Mucosa of rectum (tissue), 2 donors: ENCODE data around the gene DPY19L1.
"Not testable (repeated sequence)": the region's sequence is repeated elsewhere in the genome, so short reads cannot be mapped to it uniquely, and the experiment has no call there.

ENCODE experiments used
- H3K27ac ChIP-seq, 2 donors: one replicate each; pipeline ENCODE4 v1.7.0; 2013; ENCODE audit warnings: inconsistent platforms in 2 of 2, low read depth in 2 of 2, low read length in 2 of 2
- H3K27me3 ChIP-seq, 2 donors: one replicate each; pipeline ENCODE4 v1.7.0; 2013; ENCODE audit warnings: low read length in 2 of 2; ENCODE audit not compliant: control insufficient read depth in 2 of 2, insufficient read depth in 2 of 2
- H3K36me3 ChIP-seq, 2 donors: one replicate each; pipeline ENCODE4 v1.7.0; 2013; ENCODE audit warnings: low read length in 2 of 2; ENCODE audit not compliant: control insufficient read depth in 2 of 2, insufficient read depth in 2 of 2
- H3K4me1 ChIP-seq, 2 donors: one replicate each; pipeline ENCODE4 v1.7.0; 2013; ENCODE audit warnings: low read length in 2 of 2, mild to moderate bottlenecking in 1 of 2; ENCODE audit not compliant: control insufficient read depth in 2 of 2, insufficient read depth in 2 of 2
- H3K4me3 ChIP-seq, 2 donors: one replicate each; pipeline ENCODE4 v1.7.0; 2013; ENCODE audit warnings: low read length in 2 of 2
- H3K9ac ChIP-seq, 2 donors: one replicate each; pipeline ENCODE4 v1.7.0; 2013; ENCODE audit warnings: low read length in 2 of 2, low read depth in 1 of 2, mild to moderate bottlenecking in 1 of 2
- H3K9me3 ChIP-seq, 2 donors: one replicate each; pipeline ENCODE4 v1.7.0; 2013; ENCODE audit warnings: low read length in 2 of 2; ENCODE audit not compliant: control insufficient read depth in 2 of 2
- donor health status: healthy.
- donor health status: Normal muscosa, but diverticular disease.

The DPY19L1 gene

DNA sequence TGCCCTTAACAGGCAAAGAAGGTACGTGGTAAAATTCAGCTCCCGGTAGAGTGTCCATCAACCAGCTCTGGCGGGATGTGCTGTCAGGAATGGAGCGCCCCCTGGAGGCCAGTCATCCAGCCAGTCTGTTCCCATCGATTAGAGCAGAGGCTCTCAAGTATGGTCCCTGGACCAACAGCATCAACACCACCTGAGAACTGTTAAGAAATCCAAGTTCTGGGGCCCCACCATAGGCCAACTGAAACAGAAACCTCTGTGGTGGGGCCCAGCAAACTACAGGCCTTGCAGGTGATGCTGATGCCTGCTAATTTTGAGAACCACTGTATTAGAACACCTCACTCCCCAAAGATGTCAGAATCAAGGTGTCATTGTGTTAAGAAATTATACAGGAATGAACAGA, 109.2 kb downstream of the DPY19L1 start:
- Histone ChIP-seq H3K36me3 (peaks cover 0 to 2% of the 10 kb centered on the region in 2 donors), H3K9ac (no peak overlapping the region), H3K4me3 (no peak overlapping the region), H3K27ac (no peak overlapping the region), H3K9me3 (no peaks in the 10 kb centered on the region), H3K27me3 (no peaks in the 10 kb centered on the region), H3K4me1 (no peaks in the 10 kb centered on the region)

GRCh38 chr7:34920470-34920869, 116.8 kb downstream of the DPY19L1 start:
- not testable (repeated sequence) for H3K27ac ChIP-seq, H3K4me3 ChIP-seq, H3K36me3 ChIP-seq, H3K9ac ChIP-seq, H3K27me3 ChIP-seq, H3K9me3 ChIP-seq, H3K4me1 ChIP-seq

DNA sequence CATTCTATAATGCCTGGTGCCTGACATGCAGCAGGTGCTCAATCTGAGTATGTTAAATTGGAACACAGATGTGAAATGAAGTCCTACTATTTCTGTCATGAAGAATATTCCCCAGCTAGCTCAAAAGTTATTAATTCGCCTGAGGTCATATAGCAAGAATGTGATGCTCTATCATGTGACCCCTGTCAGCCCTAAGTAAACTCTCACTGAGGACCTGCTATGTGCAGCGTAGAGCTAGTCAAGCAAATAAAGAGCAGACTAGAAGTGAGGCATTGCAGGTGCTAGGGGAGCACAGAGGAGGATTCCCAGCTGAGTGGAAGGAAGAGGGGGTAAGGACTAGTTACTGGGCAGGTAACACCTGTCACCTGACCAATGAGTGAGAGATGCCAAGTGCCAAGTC, 118.2 kb downstream of the DPY19L1 start:
- not testable (repeated sequence) for H3K4me1 ChIP-seq

DNA sequence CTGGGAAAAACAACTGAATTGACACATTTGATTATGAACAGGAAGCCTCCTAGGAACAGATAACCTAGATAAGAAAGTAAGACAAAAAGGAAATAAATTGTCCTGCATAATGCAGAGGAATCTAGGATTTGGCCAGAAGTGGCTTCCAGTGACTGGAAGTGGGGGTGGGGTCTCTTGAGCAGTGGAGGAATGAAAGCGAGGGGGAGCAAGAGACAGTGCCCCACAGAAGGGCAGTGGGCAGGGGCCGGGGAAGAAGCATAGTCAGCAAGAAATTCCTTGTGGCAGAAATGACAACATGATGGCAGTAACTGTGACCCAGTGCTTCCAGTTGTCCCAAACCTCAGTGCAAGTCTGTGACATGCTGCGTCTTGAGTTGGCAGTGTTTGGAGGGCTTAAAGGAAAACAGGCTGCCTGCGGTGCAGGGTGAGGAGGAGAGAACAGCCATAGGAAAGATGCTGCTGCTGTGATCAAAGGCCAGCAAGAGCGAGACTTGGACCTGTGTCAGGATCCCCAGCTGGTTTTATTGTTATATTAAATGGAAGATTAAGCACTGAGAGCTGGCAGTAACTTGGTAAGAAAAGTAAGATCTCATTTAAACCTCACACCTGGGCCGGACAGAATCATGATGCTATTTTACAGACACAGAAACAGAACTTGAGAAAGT, 119.0 kb downstream of the DPY19L1 start:
- not testable (repeated sequence) for H3K27ac ChIP-seq, H3K9me3 ChIP-seq, H3K27me3 ChIP-seq, H3K36me3 ChIP-seq, H3K4me3 ChIP-seq, H3K9ac ChIP-seq, H3K4me1 ChIP-seq

More for the DNA sequence above, 118.2 kb downstream of the DPY19L1 start:
- H3K9me3 ChIP-seq, H3K36me3 ChIP-seq, H3K27ac ChIP-seq, H3K9ac ChIP-seq, H3K4me3 ChIP-seq, H3K27me3 ChIP-seq: not testable (repeated sequence)

DNA sequence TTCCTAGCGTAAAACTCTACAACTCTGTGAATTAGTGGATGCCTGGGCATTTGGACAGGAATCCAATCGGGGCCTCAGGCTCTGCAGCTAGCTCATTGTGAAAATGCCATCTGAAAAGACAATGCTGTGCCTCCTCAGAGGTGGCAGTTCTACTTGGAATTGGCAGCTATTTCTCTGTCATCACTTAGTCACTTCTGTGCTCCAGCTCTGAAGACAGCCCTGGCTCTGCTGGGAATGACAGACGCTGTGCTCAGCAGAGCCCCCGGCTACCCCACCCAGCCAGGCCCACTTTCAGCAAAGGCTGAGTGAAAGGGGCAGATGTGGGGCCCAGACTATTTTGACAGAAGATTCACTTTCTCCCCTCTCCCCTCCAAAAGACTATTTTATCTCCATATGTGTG, 119.8 kb downstream of the DPY19L1 start:
- not testable (repeated sequence) for H3K9ac ChIP-seq, H3K27me3 ChIP-seq, H3K9me3 ChIP-seq, H3K36me3 ChIP-seq, H3K4me3 ChIP-seq, H3K4me1 ChIP-seq, H3K27ac ChIP-seq

DNA sequence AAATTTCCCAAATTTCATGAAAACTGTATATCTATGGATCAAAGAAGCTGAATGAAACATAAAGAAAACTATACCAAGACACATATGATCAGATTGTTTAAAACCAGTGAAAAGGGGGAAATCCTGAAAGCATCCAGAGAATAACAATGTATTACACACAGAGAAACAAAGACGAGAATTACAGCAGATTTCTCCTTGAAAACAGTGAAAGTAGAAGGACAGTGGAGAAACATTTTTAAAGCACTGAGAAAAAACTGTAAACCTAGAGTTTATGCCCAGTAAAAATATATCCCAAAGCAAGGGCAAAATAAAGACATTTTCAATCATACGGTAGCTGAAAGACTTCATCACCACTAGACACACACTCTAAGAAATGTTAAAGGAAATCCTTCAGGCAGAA, 121.0 kb downstream of the DPY19L1 start:
- H3K4me1 ChIP-seq: no peaks in the 10 kb centered on the region
- no peaks in the 10 kb centered on the region for H3K27me3 ChIP-seq
- no peaks in the 10 kb centered on the region for H3K36me3 ChIP-seq
- no peak overlapping the region for H3K27ac ChIP-seq
- H3K9me3 ChIP-seq: no peaks in the 10 kb centered on the region
- H3K9ac ChIP-seq: no peak overlapping the region
- H3K4me3 ChIP-seq: no peak overlapping the region

- Histone ChIP-seq H3K9ac (no peak overlapping the region), H3K36me3 (no peaks in the 10 kb centered on the region), H3K9me3 (no peaks in the 10 kb centered on the region), H3K27me3 (no peaks in the 10 kb centered on the region), H3K4me3 (no peak overlapping the region), H3K4me1 (no peaks in the 10 kb centered on the region), H3K27ac (no peak overlapping the region)
Observed at GRCh38 chr7:34912236-34912635, 125.0 kb downstream of the DPY19L1 start.

DNA sequence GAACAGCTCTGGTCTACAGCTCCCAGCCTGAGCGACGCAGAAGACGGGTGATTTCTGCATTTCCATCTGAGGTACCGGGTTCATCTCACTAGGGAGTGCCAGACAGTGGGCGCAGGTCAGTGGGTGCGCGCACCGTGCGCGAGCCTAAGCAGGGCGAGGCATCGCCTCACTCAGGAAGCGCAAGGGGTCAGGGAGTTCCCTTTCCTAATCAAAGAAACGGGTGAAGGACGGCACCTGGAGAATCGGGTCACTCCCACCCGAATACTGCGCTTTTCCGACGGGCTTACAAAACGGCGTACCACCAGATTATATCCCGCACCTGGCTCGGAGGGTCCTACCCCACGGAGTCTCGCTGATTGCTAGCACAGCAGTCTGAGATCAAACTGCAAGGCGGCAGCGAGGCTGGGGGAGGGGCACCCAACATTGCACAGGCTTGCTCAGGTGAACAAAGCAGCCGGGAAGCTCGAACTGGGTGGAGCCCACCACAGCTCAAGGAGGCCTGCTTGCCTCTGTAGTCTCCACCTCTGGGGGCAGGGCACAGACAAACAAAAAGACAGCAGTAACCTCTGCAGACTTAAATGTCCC, 130.9 kb downstream of the DPY19L1 start:
- H3K36me3 ChIP-seq, H3K4me1 ChIP-seq, H3K27ac ChIP-seq, H3K27me3 ChIP-seq, H3K9ac ChIP-seq, H3K9me3 ChIP-seq: not testable (repeated sequence)
- peak overlapping the region; percentile 46 to 61 for H3K4me3 ChIP-seq

GRCh38 chr7:34904987-34905386, 132.3 kb downstream of the DPY19L1 start:
- H3K27ac ChIP-seq: no peak overlapping the region
- H3K4me3 ChIP-seq: no peak overlapping the region
- H3K36me3 ChIP-seq: no peaks in the 10 kb centered on the region
- no peaks in the 10 kb centered on the region for H3K27me3 ChIP-seq
- no peaks in the 10 kb centered on the region for H3K4me1 ChIP-seq
- no peak overlapping the region for H3K9ac ChIP-seq
- H3K9me3 ChIP-seq: no peaks in the 10 kb centered on the region

DNA sequence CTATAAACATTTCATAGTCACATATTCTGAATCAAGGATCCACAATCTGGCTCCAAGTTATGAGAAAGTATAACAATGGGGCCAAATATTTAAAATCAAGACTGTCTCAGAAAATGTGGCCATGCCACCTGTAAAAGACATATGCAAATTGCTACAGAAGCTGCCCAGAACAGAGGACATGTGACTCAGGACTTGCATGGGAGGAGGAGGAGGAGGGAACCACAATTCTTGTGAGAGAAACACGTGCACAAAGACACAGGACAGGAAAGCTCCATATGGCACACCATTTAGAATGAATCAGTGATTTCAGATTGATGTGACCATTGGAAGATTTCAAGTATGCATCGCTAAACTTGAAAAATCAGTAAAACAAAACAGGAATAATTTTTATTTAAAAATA, 133.4 kb downstream of the DPY19L1 start:
- not testable (repeated sequence) for H3K9ac ChIP-seq, H3K27me3 ChIP-seq, H3K27ac ChIP-seq, H3K9me3 ChIP-seq, H3K36me3 ChIP-seq, H3K4me1 ChIP-seq, H3K4me3 ChIP-seq

GRCh38 chr7:34902182-34902581, 135.1 kb downstream of the DPY19L1 start:
- H3K4me3 ChIP-seq: no peak overlapping the region
- H3K9ac ChIP-seq: no peak overlapping the region
- no peaks in the 10 kb centered on the region for H3K27me3 ChIP-seq
- H3K9me3 ChIP-seq: no peaks in the 10 kb centered on the region
- no peak overlapping the region for H3K27ac ChIP-seq
- no peaks in the 10 kb centered on the region for H3K4me1 ChIP-seq
- H3K36me3 ChIP-seq: no peaks in the 10 kb centered on the region
